Stimulated activated CD4-positive, alpha-beta T cell treated with anti-CD3 and anti-CD28 coated beads, Interleukin-12 subunit alpha, Interleukin-12 subunit beta, amount 100 ng/mL, for 24 hours (primary cell): ENCODE data around the gene PDE3A.

Source experiments
- DNase-seq, 2 experiments: peaks; one replicate each; pipeline ENCODE4 v3.0.0-alpha.2; 2020; ENCODE audit warnings: low read depth in 2 of 2

PDE3A gene

GRCh38 chr12:20424841-20425240 lies 56.5 kb downstream of the PDE3A start:
- no peak for DNase-seq

- DNase-seq: no peak
Measured at GRCh38 chr12:20426191-20426590, 57.9 kb downstream of the PDE3A start.

DNA sequence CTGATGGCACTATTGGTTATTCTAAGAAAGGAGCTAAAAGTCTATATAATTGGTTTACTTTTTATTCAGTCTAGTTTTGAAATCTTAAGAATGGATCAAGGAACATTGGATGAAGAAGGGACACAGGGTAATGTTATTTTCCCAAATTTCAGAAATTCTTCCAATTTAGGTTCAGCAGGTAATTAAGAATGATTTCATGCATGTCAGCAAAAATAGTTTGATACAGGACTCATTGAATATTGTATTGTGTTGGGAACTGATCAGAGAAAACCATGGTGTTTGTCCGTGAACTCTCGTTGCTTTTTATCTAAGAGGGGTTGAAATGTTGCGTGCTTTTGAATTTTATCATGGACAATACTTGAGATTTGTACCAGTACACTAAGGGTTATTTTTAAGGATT lies 58.6 kb downstream of the PDE3A start:
- DNase-seq: no peak

DNA sequence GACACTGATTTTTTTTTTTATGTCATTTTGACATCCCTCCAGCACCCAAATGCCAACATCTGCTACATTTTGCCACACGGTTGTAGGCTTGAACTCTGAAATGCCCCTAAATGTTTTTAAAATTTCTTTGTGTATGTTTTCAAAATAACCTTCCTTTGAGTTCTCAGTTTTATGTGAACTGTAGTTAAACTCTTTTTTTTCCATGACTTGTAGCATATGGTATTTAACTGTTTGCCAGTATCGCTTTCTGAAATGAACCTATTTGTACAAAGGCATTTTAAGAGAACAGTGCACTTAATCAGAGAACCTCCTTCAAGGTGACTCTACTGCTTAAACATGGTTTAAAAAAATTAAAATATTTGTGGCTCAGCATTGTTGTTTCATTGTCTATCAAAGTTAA lies 61.5 kb downstream of the PDE3A start:
- DNase-seq: no peak

DNA sequence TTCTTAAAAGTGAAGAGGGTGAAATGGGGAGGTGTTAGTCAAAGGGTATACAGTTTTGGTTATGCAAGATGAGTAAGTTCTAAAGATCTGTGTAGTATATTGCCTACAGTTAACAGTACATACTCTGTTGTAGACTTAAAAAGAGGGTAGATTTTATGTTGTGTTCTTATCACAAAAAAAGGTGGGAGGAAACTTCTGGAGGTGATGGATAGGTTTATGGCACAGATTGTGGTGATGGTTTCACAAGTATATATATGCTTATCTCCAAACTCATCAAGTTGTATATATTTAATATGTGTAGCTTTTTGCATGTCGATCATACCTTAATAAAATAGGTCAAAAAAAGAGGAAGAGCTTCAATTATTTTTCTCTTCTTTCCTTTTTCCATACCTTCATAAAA lies 64.0 kb downstream of the PDE3A start:
- no peak for DNase-seq

GRCh38 chr12:20434996-20435395 lies 66.7 kb downstream of the PDE3A start:
- no peak for DNase-seq

DNA sequence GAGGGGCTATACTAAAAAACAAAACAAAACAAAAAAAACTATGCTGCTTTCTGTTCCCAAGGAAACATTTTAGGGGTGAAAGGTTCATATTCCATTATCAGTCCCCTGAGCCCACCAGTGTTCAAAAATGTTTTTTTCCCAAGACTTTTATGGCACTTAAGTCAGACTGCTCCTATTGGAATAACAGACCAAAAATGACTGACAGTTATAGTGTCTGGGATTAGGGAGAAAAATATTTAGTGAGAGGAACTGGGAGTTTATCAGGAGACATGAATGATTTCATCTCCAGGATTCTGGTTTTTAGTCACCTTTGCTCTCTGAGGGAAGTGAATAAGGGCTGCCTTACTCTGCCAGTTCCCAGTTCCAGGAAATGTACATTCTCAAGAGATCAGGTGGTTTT lies 68.0 kb downstream of the PDE3A start:
- no peak for DNase-seq

- no peak for DNase-seq
Measured at GRCh38 chr12:20438299-20438779, 70.0 kb downstream of the PDE3A start.

GRCh38 chr12:20439626-20440025 lies 71.3 kb downstream of the PDE3A start:
- DNase-seq: no peak

- no peak for DNase-seq
Measured at GRCh38 chr12:20440408-20440807, 72.1 kb downstream of the PDE3A start.

DNA sequence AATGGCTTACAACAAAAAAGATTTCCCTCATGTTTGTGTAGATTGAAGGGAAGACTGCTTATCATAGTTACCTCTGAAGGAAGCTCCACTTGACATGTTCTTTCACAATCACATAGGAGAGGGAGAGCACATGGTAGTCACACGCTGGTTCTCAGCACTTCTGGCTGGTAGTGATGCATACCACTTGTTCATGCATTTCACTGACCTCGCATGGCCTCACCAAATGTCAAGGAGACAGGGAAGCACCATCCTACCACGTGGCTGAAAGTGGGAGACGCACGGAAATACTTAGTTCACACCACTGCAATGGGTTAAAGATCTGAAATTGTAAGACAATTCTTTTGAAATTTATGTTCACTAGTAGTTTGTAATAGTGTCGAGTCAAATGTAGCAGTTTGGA lies 74.0 kb downstream of the PDE3A start:
- no peak for DNase-seq

DNA sequence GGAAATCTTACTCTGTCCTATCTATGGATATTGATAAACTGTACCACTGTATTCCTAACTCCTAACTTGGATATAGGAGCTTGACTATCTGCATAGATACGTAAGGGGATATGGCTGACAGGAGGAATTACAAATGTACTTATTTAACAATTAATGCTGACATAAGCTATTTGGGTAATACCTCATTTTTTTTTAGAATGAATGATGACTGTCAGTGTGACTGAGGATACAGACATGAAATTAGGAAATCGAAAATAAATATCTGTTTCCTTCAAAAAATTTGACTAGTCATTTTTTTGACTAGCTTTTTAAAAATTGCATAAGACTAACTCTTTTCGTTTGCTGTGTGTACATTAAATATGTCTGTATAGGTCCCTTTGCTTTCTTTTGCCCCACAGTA lies 74.9 kb downstream of the PDE3A start:
- DNase-seq: no peak

DNA sequence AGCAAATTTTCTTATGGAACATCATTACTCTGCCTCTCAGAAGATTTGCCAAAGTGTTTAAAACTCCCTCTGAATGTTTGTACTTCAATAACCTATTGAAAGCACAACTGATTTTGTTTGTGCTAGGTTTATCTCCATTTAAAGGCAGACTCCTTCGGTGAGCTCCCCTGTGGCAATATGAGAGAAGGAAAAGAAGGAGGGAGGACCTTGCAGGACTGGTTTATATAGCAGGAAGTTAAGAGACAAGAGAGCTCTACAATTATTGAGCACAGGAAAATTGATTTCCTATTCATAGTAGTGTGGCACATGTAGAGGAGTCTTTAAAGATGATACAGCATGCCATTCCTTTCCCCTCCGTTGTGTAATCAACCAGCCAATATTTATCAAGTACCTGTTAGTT lies 75.5 kb downstream of the PDE3A start:
- no peak for DNase-seq

DNA sequence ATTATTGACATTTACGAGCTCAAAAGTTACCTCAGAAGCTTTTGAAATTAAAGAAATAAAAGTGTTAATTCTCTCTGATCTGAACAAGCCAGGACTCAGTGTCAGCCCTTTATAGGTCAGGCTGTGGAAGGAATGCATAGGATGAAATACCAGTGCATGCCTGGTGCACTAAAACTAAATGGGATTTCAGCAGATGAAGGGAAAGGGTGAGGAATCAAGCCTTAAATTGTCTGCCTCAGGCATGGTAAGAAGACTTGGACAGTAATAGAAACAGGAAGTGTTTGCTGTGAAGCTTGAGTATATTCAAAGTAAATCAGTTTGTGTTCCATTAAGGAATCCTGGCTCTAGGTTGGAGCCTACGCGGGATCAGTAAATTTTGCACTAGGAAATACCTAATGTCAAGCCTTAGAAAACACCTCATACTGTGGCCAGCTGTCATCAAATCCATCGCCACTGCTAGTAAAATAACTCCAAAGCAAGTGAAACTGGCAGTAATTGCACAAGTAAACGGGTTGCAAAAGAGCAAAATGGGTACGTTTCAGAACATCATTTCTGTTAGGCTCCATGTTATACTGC lies 76.3 kb downstream of the PDE3A start:
- no peak for DNase-seq

DNA sequence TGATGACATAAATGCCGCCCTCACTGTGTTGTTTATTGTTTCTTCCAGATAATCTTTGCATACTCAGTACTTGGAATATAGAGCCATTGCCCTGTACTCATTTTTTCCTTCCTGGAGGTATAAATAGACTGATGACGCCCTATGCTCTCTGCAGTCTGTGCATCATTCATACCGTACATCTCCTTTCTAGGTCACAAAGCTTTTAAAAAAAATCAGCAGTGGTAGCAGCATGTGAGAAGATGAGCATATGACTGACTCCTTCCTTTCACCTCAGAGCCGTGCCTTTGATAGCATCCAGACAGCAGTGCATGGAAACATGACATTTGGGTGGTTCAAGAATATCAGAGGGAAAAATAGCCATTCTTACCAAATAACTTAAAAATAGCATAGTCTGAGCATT lies 77.3 kb downstream of the PDE3A start:
- DNase-seq: no peak

- DNase-seq: no peak
Measured at GRCh38 chr12:20446836-20447235, 78.5 kb downstream of the PDE3A start.

- DNase-seq: no peak
Measured at GRCh38 chr12:20448781-20449180, 80.4 kb downstream of the PDE3A start.

- no peak for DNase-seq
Measured at GRCh38 chr12:20450591-20451180, 82.3 kb downstream of the PDE3A start.

GRCh38 chr12:20451761-20452160 lies 83.4 kb downstream of the PDE3A start:
- DNase-seq: no peak

- no peak for DNase-seq
Measured at GRCh38 chr12:20452496-20453010, 84.2 kb downstream of the PDE3A start.

- no peak for DNase-seq
Measured at GRCh38 chr12:20453756-20454310, 85.5 kb downstream of the PDE3A start.

DNA sequence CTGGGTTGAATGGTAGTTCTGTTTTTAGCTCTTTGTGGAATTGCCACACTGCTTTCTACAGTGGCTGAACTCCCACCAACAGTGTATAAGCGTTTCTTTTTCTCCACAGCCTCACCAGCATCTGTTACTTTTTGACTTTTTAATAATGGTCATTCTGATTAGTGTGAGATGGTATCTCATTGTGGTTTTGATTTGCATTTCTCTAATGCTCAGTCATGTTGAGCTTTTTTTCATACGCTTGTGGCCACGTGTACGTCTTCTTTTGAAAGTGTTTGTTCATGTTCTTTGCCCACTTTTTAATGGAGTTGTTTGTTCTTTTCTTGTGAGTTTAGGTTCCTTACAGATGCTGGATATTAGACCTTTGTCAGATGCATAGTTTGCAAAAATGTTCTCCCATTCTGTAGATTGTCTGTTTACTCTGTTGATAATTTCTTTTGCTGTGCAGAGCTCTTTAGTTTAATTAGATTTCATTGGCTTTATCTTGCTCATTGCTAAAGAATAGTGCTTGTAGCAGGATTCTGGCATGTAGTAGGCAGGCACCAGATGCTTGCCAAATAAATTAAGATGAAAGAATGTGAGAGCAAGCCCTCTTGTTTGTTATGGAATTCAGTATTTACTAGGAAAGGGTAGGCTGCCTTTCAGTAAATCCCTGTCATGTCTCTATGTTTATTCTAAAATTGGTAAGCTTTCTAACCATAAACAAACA lies 86.8 kb downstream of the PDE3A start:
- DNase-seq: no peak

GRCh38 chr12:20457582-20457981 lies 89.2 kb downstream of the PDE3A start:
- no peak for DNase-seq
